Lower leg skin (tissue), 4 donors: ENCODE data around the gene DNAJA2. TPM values are rescaled to one million over a fixed set of nuclear protein-coding genes. Genes with fewer than 3 reads are reported as not detected.

Source experiments
- DNase-seq, 2 donors: peaks; one replicate each; pipeline ENCODE4 v3.0.0-alpha.2; 2019; ENCODE audit warnings: low spot score in 2 of 2
- H3K4me3 ChIP-seq: fragments of 200-600 bp; sonication (generic); 2 replicates; pipeline ENCODE4 v1.5.1; 2017; ENCODE audit warnings: mild to moderate bottlenecking, low read depth; ENCODE audit not compliant: poor library complexity, severe bottlenecking
- CTCF ChIP-seq, 3 donors: fragments of 450-650 bp; IDR thresholded peaks; one replicate each; pipeline ENCODE4 v1.5.1; 2016; ENCODE audit warnings: antibody characterized with exemption in 3 of 3, mild to moderate bottlenecking in 3 of 3, moderate library complexity in 2 of 3
- POLR2A ChIP-seq, 2 donors: fragments of 450-650 bp; IDR thresholded peaks; one replicate each; pipeline ENCODE4 v1.6.1; 2016 to 2017; ENCODE audit warnings: antibody characterized with exemption in 2 of 2, mild to moderate bottlenecking in 1 of 2, moderate library complexity in 1 of 2
- WGBS, 2 donors: methylation state at CpG; one replicate each; pipeline ENCODE4 v1.1.5; 2018; 5-methylcytosine and 5-hydroxymethylcytosine counted together
- intact Hi-C: fragments of 100-400 bp; cut with DNase I; formaldehyde crosslinking; loops from one replicate; pipeline ENCODE4 v1.15.0; 2023; ENCODE audit warnings: low total_unique reads
- total RNA-seq, 4 donors: library from RNA; depleted of rRNA; stranded (reverse); fragments of >200 nt; gene quantifications; one replicate each; pipeline ENCODE4 v1.1.0, GENCODE V29; 2016

Gene DNAJA2
- total RNA-seq, 4 donors from 2014 or later: 49.9 to 57.6 (median 52.1) TPM

DNA sequence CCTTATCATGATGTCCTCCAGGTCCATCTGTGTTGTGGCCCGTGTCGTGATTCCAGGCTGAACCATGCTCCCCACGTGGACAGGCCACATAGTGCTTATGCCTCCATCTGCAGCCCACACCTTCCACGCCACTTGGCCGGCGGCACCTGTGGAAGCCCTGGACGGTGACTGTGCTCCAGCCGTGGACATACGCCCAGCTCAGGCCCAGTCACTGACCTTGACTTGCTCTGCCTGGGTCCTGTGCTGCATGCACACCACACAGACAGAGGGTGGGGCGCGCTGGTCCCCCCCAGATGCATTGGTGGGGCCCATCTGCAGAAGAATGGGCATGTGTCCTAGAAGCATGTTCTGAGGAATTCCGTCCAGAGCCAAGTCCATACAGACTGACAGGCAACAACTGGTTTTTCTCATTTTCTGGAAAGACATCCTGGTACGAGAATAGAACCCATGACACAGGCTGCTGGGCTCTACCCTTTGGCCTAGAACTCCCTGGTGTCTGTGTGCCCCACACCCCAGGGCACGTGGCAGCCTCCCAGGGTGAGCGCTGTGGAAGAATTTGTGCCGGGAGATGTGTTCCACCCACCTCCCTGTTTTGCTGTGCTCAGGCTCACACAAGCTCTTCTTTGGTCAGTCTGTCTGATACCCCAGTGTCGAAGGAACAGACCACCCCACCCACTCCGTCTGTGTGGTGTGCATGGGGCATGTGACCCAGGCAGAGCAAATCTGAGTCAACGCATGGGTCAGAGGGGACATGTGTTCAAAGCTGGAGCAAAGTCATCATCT lies 49.8 kb downstream of the DNAJA2 start:
- intact Hi-C loops: no loop called here
- TF ChIP-seq POLR2A (IDR thresholded peaks at IDR 0.05) (no peak), CTCF (IDR thresholded peaks at IDR 0.05) (no peak)
- WGBS, 2 donors: 61 to 65% methylated on average over 18 of the region's 19 CpGs
- no peak overlapping the region for H3K4me3 ChIP-seq
- no peak for DNase-seq

- no peak overlapping the region for H3K4me3 ChIP-seq
- WGBS, 2 donors: 89 to 93% methylated on average over 10 of the region's 10 CpGs
- no peak for DNase-seq
- TF ChIP-seq CTCF (IDR thresholded peaks at IDR 0.05): no peak
- TF ChIP-seq POLR2A (IDR thresholded peaks at IDR 0.05): no peak
- intact Hi-C loops: no loop called here
Observed at GRCh38 chr16:46922239-46922638, 51.2 kb downstream of the DNAJA2 start.

GRCh38 chr16:46920402-46921068 lies 52.9 kb downstream of the DNAJA2 start:
- no peak for DNase-seq
- TF ChIP-seq POLR2A (IDR thresholded peaks at IDR 0.05) (no peak), CTCF (IDR thresholded peaks at IDR 0.05) (no peak)
- intact Hi-C loops: no loop called here
- no peak overlapping the region for H3K4me3 ChIP-seq
- 48 to 55% methylated on average over 9 of the region's 9 CpGs for WGBS, 2 donors

DNA sequence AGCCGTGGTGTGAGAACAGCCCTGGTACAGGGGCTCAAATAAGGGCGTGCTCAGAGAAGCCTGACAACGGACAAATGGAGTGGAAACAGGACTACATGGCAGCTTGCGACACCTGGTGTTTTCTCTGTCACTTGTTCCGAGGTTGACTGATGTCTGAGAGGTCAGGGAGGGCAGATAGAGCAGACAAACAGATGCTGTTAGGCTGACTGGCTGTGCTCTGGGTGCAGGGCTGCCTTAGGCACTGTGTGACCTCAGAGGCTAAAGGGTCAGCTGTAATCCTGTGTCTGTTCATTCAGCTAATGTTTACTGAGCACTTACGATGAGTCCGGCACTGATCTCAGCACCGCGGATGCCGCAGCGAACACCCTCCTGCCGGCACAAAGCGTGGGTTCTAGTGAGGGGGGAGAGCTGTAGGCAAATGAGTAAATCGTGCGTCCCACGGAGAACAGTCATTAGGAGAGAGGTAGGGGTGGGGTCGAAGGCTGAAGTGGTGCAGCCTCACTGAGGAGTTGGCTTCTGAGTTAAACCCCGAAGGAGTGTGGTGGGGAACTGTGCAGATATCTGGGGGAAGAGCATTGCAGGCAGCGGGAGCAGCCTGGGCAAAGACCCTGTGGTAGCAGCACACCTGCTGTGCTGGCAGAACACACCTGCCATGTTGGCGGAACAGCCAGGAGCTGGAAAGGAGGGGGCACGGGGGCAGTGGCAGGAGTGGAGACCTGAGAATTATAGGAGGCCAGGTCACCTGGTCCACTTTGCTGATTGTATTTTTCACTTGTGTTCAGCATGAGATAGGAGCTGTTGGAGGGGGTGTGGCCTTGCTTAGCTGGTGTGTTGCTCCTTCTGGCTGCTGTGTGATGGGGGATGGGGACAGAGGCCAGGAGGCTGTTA lies 54.3 kb downstream of the DNAJA2 start:
- no peak for DNase-seq
- WGBS, 2 donors: 72 to 75% methylated on average over 21 of the region's 21 CpGs
- H3K4me3 ChIP-seq: no peak overlapping the region
- intact Hi-C loops: no loop called here
- TF ChIP-seq POLR2A (IDR thresholded peaks at IDR 0.05): no peak
- peak in 1 of 3 donors; percentile 10 for TF ChIP-seq CTCF (IDR thresholded peaks at IDR 0.05)

DNA sequence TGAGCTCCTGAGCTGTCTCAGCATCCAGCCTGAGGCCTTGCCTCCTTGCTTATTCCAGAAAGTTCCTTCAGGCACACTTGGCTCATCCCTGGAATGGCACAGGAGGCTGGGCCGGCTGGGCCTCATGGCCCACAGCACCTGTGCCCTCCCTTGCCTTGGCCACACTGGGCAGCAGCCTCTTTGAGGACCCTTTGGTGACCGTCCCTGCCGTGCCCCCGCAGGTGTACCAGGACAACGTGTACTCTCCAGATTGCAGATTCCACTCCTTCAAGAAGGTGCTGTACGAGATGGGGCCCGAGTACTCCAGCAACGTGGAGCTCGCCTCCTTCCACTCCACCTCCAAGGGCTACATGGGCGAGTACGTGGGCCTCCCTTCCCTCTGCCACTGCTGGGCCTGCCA lies 55.1 kb downstream of the DNAJA2 start:
- 76 to 87% methylated on average over 11 of the region's 11 CpGs for WGBS, 2 donors
- no peak for DNase-seq
- TF ChIP-seq CTCF (IDR thresholded peaks at IDR 0.05) (no peak), POLR2A (IDR thresholded peaks at IDR 0.05) (no peak)
- intact Hi-C loops: no loop called here
- H3K4me3 ChIP-seq: no peak overlapping the region
